Suppressor macrophage treated with lipopolysaccharide for 1 hour (primary cell): Measurements from ENCODE around the gene KRTAP10-8.
"Not testable (repeated sequence)": the region's sequence is repeated elsewhere in the genome, so short reads cannot be mapped to it uniquely, and the experiment has no call there.

Experiments used
- DNase-seq, 3 donors: peaks; one replicate each; pipeline ENCODE4 v3.0.0-alpha.2; 2020 to 2022

Gene KRTAP10-8

GRCh38 chr21:44579833-44580144, 32.1 kb upstream of the KRTAP10-8 start:
- no peak for DNase-seq

- DNase-seq = not testable (repeated sequence)
These were observed 31.6 kb upstream of the KRTAP10-8 start, which contains the start of gene KRTAP10-5 for GRCh38 chr21:44580231-44580821. Gene KRTAP10-5, minus strand, starts transcription at chr21:44580604. Its CDS starts 26 bp downstream, at chr21:44580578.

DNA sequence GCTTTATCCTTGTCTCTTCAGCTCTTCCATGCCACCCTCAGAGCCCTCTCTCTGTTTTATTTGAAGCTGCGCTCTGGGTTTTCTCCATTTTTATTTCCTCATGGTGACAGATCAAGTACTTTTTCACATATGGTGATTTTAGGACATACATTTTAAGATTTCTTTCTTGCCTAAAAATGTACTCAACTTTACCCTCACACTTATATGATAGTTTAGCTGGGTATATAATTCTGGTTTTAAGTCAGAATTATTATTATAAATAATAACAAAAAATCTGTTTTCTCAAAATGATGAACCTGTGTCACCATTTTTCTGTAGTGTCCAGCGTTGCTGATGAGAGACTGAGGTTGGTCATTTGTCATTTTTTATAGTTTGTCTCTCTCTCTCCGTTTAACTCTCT, 30.7 kb upstream of the KRTAP10-8 start:
- DNase-seq = no peak

GRCh38 chr21:44582055-44582454, 29.8 kb upstream of the KRTAP10-8 start:
- no peak for DNase-seq

DNA sequence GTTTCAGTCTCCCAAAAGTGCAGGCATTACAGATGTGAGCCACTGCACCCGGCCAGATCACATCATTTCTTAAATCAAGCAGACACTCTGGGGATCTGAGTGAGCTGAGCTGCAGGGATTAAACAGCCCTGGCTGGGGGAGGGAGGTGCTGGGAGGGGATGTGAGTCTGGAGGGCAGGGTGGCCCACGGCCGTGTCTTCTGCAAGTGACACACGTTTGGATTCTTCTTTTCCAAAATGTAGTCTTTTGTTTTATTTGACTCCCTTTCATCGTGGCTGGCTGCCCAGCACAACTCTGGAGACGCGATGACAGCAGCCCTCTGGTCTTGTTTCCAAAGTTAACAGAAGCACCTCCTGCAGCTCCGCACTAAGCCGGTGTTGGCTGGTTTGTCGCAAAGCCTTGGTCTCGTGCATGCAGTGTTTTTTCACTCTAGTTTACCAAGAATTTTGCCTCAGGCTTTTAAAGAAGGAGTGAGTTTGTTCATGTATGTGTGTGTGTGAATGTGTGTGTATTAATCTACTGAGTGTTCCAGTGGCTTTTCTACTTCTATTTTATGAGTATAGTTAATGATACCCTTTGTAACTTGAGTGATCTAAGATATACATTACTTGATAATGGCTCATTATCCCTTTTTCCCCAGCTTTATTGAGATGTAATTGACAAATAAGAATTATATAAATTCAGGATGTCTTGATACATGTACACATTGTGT, 28.6 kb upstream of the KRTAP10-8 start:
- no peak for DNase-seq

DNA sequence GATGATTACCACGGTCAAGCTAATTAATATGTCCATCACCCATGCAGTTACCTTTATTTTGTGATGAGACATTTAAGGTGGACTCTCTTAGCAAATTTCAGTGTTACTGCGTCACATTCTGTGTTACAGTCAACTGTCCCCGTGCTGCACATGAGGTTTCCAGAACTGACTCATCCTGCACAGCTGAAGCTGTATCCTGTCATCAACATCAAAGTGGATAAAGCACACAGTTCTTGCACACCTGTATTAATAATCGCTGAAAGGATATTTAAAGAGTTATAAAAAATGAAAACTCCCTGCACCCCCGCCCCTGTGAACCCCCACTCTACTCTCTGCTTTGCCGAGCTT, 28.1 kb upstream of the KRTAP10-8 start:
- no peak for DNase-seq

DNA sequence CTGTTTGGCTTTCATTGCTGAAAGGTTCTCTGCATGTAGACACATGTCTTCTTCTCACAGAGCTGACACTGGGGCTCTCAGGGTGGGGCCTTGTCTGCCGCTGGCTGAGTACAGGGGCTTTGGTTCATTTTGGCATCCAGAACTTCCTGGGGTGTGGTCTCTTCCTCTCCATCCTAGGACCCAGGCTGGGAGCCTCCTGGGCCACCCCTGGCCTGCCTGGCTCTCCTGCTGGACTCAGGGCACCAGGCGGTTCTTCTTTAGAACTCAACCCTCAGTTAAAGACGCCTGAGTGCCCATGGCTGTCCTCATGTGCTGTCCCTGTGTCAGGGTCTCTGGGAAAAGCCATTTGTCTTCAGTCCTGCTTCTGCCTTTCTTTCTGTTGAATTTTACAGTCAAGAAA, 26.0 kb upstream of the KRTAP10-8 start:
- no peak for DNase-seq

- DNase-seq = no peak
These were observed 22.8 kb upstream of the KRTAP10-8 start for GRCh38 chr21:44589094-44589493.

GRCh38 chr21:44589586-44590305, 22.1 kb upstream of the KRTAP10-8 start:
- DNase-seq = no peak

GRCh38 chr21:44590311-44590721, 21.6 kb upstream of the KRTAP10-8 start:
- no peak for DNase-seq

GRCh38 chr21:44590897-44591800, 20.7 kb upstream of the KRTAP10-8 start:
- not testable (repeated sequence) for DNase-seq

- DNase-seq = not testable (repeated sequence)
These were observed 20.1 kb upstream of the KRTAP10-8 start for GRCh38 chr21:44591801-44592130.

GRCh38 chr21:44592446-44593311, 19.2 kb upstream of the KRTAP10-8 start, which contains the start of gene KRTAP10-6:
Gene KRTAP10-6, minus strand, starts transcription at chr21:44592505. Its CDS starts 21 bp downstream, at chr21:44592484.
- no peak for DNase-seq

GRCh38 chr21:44593598-44594405, 18.1 kb upstream of the KRTAP10-8 start:
- no peak for DNase-seq

GRCh38 chr21:44594406-44594916, 17.4 kb upstream of the KRTAP10-8 start:
- DNase-seq = no peak

GRCh38 chr21:44595524-44595923, 16.4 kb upstream of the KRTAP10-8 start:
- no peak for DNase-seq

- DNase-seq = no peak
These were observed 15.7 kb upstream of the KRTAP10-8 start for GRCh38 chr21:44596068-44596725.

- DNase-seq = no peak
These were observed 13.8 kb upstream of the KRTAP10-8 start for GRCh38 chr21:44598061-44598460.

DNA sequence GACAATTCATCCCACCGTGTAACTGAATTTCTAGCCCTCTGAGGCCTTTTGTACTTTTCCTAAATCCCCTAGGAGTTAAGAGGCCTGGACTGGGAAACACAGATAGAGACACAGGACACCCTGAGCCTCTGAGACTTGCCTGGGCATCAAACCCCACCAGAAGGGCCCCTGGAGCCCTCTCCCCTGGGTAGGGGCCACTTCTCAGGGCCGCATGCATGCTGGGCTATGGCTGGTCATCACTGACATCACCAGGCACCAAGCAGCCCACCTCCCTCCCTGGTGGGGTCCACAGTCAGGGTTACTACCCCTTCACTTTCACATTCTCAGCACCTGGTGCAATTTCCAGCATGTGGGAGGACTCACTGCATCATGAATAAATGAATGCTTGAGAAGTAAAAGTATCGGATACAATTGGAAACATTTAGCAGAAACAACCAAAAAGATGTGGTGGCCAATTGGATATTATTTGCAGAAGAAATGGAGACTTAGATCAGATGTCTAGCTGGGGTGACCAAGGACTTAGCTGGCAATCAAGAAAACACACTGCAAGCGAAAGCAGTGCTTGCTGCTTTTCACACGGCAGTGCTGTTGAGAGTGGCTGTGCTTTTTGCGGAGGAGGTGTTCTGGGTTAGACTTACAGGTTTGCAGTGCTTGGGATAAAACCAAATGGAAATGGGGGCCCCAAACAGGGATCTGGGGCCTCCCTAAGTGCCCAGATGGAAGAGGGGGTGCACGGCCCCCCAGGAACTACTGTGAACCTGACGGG, 12.4 kb upstream of the KRTAP10-8 start:
- no peak for DNase-seq
